LNCAP (cell line): Measurements from ENCODE around the gene KBTBD13.

ENCODE experiments used
- TF ChIP-seq, protein P1 (sequence below): fragments of 450-650 bp; IDR thresholded peaks from 2 replicates; pipeline ENCODE4 v1.5.1; 2017; ENCODE audit warnings: mild to moderate bottlenecking

KBTBD13 gene

DNA sequence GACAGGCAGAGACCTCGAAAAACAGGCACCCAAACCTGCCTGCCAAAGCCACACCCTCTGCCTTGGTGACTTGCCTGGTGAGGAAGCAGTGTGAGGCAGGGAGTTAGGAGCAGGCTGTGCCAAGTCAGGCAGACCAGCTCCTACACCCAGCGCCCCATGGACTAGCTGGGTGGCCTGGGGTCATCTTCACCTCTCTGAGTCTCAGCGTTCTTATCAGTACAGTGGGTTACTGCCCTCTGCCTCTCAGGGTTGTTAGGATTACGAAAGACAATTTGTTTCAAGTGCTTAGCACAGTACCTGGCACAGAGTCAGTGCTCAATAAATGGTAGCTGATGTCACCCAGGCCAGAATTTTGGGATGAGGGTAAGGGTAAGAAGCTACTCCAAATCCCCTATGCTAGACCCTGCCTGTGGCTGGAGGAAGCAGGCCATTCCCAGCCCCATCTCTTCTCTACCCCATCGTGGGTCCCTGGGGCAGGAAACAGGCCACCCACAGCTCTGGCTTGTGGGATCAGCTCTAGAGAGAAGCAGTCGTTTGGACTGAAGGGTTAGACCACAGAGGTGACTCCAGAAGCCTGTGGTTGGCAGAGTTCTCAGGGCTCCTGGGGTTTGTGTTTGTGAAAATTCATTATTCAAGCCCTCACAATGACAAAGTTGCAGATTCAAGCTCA, 21.2 kb upstream of the KBTBD13 start:
- TF ChIP-seq, protein P1, sequence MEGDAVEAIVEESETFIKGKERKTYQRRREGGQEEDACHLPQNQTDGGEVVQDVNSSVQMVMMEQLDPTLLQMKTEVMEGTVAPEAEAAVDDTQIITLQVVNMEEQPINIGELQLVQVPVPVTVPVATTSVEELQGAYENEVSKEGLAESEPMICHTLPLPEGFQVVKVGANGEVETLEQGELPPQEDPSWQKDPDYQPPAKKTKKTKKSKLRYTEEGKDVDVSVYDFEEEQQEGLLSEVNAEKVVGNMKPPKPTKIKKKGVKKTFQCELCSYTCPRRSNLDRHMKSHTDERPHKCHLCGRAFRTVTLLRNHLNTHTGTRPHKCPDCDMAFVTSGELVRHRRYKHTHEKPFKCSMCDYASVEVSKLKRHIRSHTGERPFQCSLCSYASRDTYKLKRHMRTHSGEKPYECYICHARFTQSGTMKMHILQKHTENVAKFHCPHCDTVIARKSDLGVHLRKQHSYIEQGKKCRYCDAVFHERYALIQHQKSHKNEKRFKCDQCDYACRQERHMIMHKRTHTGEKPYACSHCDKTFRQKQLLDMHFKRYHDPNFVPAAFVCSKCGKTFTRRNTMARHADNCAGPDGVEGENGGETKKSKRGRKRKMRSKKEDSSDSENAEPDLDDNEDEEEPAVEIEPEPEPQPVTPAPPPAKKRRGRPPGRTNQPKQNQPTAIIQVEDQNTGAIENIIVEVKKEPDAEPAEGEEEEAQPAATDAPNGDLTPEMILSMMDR = no peak

DNA sequence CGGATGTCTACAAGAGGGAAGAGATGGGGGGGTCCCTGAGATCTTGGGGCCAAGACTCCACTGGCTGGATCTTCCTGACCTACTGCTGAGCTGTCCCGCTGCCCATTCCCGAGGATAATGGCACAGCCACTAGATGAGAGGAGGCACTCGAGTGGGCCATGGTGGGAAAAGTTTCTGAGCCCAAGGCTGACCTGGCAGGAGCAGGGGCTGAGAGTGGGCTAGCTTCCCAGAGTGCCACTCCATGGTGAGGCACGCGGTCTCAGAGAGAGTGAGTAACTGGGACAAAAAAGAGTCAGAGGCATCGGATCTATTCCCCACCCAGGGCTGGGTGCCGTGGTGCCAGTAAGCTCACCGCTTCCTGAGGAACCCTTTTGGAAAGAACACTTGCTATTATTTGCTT, 20.4 kb upstream of the KBTBD13 start:
- TF ChIP-seq, protein P1 = no peak

DNA sequence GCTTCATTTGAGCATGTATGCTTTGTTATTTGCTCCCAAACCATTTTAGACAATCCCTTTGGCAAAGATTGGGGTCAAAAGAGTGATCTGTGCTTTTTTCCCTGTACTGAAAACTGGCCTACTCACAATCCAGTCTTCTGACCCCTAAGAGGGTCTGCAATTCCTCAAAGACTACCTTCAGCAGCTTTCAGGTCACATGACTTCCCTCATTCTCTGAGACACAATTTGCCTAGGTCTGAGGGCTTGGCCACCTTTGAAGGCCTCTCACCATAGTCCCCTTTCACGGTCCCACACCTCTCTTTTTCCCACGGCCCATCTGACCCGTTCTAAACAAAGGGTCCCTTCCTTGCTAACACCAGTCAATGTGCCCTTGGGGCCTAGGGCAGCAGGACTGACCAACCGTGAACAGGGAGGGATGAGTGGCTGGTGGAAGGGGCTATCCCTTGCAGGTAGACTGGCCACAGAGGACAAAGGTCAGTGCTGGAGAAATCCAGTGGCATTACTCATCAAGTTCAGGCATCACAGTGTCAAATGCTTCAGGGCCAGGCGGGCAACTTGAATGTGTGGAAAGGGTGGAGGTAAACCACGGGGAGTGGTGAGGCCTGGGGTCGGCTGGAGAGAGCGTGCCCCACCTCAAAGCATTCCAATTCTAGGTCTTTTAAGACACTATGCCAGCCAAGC, 19.5 kb upstream of the KBTBD13 start:
- TF ChIP-seq, protein P1 = no peak

DNA sequence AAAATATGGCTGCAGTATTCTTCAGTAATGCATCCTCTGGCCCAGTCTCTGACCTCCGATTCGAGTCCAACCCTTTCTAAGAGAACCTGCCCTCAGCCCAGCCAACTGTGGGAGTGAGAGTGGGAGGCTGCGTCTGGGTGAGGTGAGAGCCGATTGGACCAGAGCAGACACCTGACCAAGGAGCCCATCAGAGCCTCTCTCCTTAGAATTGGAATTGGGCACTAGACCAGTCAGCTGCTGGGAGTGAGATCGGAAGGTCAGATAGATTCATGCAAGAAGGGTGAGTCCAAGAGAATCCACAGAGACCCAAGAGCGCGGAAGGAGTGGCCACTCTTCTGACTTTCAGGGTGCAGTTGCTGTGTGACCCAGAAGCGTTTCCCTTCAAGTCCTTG, 19.0 kb upstream of the KBTBD13 start:
- TF ChIP-seq, protein P1 = no peak

DNA sequence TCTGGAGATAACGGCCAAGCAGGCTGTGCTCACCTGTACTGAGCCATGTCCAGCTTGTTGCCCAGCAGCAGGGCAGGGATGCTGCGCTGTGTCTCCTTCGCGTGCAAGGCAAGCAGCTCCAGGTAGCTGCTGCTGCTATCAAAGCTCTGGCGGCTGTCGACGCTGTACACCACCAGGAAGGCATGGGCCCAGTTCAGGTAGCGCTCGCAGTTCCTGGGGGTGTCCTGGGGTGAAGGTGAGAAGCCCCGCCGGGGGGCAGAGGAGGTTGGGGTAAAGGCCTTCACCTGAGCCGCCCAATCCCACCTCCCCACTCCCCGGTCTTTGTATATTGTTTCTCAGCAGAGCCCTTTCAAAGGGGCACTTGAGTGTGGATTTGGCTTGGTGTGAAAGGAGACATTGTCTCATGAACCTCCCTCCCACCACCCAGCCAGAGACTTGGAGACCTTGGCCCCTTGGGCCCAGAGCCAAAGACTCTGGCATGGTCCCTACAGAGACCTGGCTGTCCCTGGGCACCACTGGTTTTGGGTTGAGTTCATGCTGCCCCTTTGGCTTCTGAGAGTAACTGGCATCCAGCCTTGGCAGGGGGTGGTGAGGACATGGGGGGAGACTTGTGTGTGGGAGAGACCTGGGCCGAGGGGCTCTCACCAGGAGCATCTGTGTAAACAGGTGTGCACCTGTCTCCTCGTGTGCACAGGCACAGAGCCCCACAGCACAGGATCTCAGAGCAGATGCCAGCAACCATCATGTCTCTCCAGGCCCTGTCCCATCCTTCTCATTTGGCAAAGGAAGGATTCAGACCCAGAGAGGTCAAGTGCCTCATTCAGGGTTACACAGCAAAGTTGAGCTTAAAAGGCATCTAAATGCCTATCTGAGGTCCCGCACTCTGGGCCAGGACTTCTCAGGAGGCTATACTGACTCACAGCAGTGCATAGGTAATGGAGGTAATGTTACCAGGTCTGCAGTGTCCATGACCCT, 17.9 kb upstream of the KBTBD13 start:
- TF ChIP-seq, protein P1 = no peak

DNA sequence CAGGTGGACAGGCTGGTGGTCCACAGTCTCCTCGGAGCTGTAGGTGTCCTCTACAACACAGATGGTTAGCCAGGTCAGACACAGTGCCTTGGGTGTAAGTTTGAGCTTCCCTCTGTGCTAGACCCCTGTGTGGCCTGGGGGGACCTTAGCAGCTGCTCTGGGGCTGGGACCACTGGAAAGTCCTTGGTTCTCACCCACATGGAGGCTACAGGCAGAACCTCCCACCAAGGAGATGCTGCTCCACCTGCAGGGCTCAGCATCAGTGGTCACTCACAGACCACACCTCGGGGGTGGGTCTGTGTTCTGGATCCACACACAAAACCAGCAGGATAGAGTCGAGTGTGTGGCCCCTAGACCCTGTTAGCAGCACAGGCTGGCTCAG, 17.2 kb upstream of the KBTBD13 start:
- TF ChIP-seq, protein P1 = no peak

DNA sequence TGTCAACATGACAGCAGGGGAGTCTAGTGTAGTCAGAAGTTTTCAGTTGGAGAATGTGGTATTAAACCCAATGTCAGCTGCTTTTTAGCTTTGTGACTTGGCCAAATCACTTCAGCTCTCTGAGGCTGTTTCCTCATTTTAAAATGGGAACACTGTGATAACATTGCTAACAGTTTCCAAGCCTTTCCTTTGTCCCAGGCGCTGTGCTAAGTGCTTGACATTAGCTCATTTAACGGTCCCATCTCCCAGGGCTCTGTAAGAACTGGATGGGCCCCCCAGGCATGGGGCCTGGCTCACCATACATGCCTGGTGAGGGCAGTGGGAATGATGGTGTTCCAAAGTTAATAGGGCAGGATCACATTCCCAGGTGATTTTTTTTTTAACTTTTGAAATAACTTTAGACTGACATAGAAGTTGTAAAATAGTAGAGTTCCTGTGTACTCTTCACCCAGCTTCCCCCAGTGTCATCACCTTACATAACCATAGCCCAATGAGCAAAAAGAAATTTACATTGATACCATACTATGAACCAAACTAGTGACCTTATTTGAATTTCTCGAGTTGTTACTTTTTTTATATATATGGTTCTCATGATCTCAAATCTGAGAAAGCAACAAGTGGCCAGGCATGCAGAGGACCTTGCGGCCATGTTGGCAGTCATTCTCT, 16.5 kb upstream of the KBTBD13 start:
- TF ChIP-seq, protein P1 = no peak
